Suprapubic skin (tissue), 4 donors: ENCODE data around the gene MMD2.

Source experiments
- CTCF ChIP-seq, 2 donors: fragments of 200-600 bp in 1 of 2; fragments of 450-650 bp in 1 of 2; sonication (generic) in 1 of 2; IDR thresholded peaks; one replicate each; pipeline ENCODE4 v1.5.1; 2016 to 2019; ENCODE audit warnings: antibody characterized with exemption in 2 of 2, mild to moderate bottlenecking in 1 of 2, moderate library complexity in 1 of 2
- EP300 ChIP-seq: sonication (generic); formaldehyde crosslinking; IDR thresholded peaks from one replicate; pipeline ENCODE4 v1.6.1; 2017; ENCODE audit warnings: antibody characterized with exemption
- POLR2AphosphoS5 ChIP-seq, 3 donors: sonication (generic); formaldehyde crosslinking; IDR thresholded peaks; one replicate each; pipeline ENCODE4 v1.6.1; 2017; ENCODE audit warnings: antibody characterized with exemption in 3 of 3

GRCh38 chr7:4951304-4951703, 7.7 kb downstream of the MMD2 start:
- TF ChIP-seq CTCF (IDR thresholded peaks at IDR 0.05), result no peak
- TF ChIP-seq POLR2AphosphoS5 (IDR thresholded peaks at IDR 0.05), result no peak
- TF ChIP-seq EP300, result no peak
